RWPE2 (cell line): ENCODE measurements around the gene SHROOM1.
A peak's percentile ranks its signal among the peaks of the same experiment; 100 is the strongest.

Experiments used
- ATAC-seq: fragments of 200-7000 bp; cut with Tn5 transposase; 3 replicates; pipeline ENCODE4 v1.9.1; 2021; ENCODE audit warnings: low read depth
- DNase-seq: peaks from one replicate; pipeline ENCODE4 v3.0.0-alpha.2; 2020; ENCODE audit warnings: low spot score
- H3K27ac ChIP-seq: fragments of 450-650 bp; 2 replicates; pipeline ENCODE4 v1.5.1; 2017; ENCODE audit warnings: mild to moderate bottlenecking; ENCODE audit not compliant: poor library complexity, severe bottlenecking
- H3K27me3 ChIP-seq: fragments of 250-450 bp; sonication (Bioruptor Pico); 2 replicates; pipeline ENCODE4 v1.5.1; 2021; ENCODE audit warnings: mild to moderate bottlenecking, moderate library complexity; ENCODE audit not compliant: insufficient read depth, poor library complexity, severe bottlenecking
- H3K36me3 ChIP-seq: fragments of 250-450 bp; sonication (Bioruptor Pico); 2 replicates; pipeline ENCODE4 v1.5.1; 2020; ENCODE audit warnings: low read depth, mild to moderate bottlenecking, moderate library complexity
- H3K4me1 ChIP-seq: fragments of 250-450 bp; sonication (Bioruptor Pico); 2 replicates; pipeline ENCODE4 v1.5.1; 2021; ENCODE audit warnings: mild to moderate bottlenecking, moderate library complexity; ENCODE audit not compliant: insufficient read depth, poor library complexity, severe bottlenecking
- H3K4me3 ChIP-seq: fragments of 250-450 bp; sonication (Bioruptor Pico); 2 replicates; pipeline ENCODE4 v1.5.1; 2021; ENCODE audit warnings: mild to moderate bottlenecking, moderate library complexity; ENCODE audit not compliant: severe bottlenecking
- H3K9me3 ChIP-seq: fragments of 250-450 bp; sonication (Bioruptor Pico); 2 replicates; pipeline ENCODE4 v1.5.1; 2021; ENCODE audit warnings: mild to moderate bottlenecking, moderate library complexity; ENCODE audit not compliant: severe bottlenecking
- TF ChIP-seq, protein P1 (sequence below): fragments of 450-650 bp; IDR thresholded peaks from one replicate; pipeline ENCODE4 v1.5.1; 2017; ENCODE audit warnings: mild to moderate bottlenecking, moderate library complexity; ENCODE audit not compliant: poor library complexity, severe bottlenecking

The SHROOM1 gene

DNA sequence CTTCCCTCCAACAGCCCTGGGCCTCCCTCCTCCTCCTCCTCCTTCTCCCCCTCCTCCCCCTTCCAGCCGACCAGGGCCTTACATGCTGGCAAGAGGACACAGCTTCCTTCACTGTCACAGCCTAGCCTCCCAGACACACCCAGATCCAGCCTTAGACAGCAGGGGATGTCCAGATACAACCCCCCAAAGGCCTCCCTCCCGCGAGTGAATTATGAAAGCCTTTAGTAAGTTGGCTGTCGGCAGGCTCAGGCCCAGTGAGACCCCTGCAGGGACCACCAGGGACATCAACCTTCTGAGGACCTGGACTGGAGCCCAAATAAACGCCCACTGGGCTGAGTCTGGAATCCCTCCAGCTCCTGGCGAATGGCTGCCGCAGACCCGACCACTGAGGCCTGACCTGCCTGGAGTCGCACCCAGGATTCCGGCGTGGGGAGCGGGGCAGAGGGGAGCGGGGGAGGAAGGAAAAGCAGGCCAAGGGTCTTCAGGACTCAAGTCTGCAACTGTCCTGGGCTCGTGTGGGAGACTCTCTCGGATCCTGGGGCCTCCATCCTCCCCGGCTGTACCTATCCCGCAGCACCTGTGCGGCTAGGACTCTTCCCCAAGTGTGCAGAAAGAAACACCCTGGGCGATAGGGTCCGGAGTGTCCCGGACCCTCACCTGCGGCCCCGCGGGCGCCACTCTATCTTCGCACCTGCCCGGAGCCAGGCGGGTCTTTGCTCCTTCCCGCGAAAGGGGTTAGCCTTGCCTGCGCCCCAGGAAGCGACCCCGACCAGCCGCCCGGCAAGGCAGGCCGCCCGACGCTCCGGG, 54.1 kb downstream of the SHROOM1 start:
- DNase-seq (peak; percentile 63), ATAC-seq (peak; percentile 34)
- no peaks in the 10 kb centered on the region for H3K36me3 ChIP-seq
- peak overlapping the region; percentile 93 for H3K4me3 ChIP-seq
- peaks cover 11% of the 10 kb centered on the region for H3K4me1 ChIP-seq
- H3K27ac ChIP-seq: peak overlapping the region; percentile 51
- no peaks in the 10 kb centered on the region for H3K27me3 ChIP-seq
- H3K9me3 ChIP-seq: no peaks in the 10 kb centered on the region
- TF ChIP-seq, protein P1, sequence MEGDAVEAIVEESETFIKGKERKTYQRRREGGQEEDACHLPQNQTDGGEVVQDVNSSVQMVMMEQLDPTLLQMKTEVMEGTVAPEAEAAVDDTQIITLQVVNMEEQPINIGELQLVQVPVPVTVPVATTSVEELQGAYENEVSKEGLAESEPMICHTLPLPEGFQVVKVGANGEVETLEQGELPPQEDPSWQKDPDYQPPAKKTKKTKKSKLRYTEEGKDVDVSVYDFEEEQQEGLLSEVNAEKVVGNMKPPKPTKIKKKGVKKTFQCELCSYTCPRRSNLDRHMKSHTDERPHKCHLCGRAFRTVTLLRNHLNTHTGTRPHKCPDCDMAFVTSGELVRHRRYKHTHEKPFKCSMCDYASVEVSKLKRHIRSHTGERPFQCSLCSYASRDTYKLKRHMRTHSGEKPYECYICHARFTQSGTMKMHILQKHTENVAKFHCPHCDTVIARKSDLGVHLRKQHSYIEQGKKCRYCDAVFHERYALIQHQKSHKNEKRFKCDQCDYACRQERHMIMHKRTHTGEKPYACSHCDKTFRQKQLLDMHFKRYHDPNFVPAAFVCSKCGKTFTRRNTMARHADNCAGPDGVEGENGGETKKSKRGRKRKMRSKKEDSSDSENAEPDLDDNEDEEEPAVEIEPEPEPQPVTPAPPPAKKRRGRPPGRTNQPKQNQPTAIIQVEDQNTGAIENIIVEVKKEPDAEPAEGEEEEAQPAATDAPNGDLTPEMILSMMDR: no peak

DNA sequence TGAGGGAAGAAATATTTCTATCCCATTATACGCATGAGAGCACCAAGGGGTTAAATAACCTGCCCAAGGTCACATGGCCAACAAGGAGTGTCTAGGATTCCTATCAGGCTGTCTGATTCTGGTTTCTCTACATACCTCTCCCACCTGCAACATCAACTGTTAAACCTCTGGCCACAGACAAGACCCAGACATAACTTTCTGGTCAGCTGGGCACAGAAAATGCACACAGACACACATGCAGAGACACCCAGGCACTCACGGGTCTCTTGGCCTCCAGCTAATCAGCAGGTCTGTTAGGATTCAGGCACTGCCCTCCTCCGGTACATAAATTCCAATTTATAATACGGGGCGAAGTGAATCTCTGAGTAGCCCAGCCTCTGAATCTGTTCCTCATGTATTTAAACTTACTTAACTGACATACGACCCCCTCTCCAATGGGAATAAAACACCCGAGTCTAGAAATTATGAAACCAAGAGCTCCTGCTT, 54.9 kb downstream of the SHROOM1 start:
- Histone ChIP-seq H3K27ac (no peak overlapping the region), H3K9me3 (no peaks in the 10 kb centered on the region), H3K4me1 (peaks cover 11% of the 10 kb centered on the region), H3K27me3 (no peaks in the 10 kb centered on the region), H3K4me3 (peak overlapping the region; percentile 93), H3K36me3 (no peaks in the 10 kb centered on the region)
- DNase-seq (peak; percentile 33), ATAC-seq (no peak)
- TF ChIP-seq, protein P1: no peak

GRCh38 chr5:132774896-132775295, 55.6 kb downstream of the SHROOM1 start:
- Histone ChIP-seq H3K27me3 (no peaks in the 10 kb centered on the region), H3K4me1 (peaks cover 11% of the 10 kb centered on the region), H3K4me3 (no peak overlapping the region), H3K9me3 (no peaks in the 10 kb centered on the region), H3K36me3 (no peaks in the 10 kb centered on the region), H3K27ac (no peak overlapping the region)
- no peak for ATAC-seq
- peak; percentile 54 for DNase-seq
- TF ChIP-seq, protein P1: no peak

DNA sequence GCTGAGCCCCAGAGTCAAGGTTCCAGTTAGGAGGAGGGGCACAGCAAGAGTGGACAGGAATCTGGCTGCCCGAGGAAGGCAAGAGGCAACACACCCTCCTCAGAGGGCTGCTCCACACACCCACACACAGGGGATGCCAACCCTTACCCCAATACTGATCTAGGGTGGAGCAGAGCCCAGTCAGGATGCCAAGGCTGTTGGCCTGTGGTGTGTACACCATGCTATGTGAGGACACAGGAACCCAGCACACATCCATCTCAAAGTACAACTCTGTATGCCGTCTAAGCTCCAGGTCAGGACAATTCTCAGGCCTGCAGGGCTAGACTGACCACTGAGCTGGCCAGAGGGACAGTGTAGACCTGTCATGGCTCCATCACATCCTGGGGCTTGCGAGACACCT, 56.0 kb downstream of the SHROOM1 start:
- ATAC-seq (no peak), DNase-seq (peak; percentile 42)
- H3K9me3 ChIP-seq: no peaks in the 10 kb centered on the region
- no peak overlapping the region for H3K27ac ChIP-seq
- TF ChIP-seq, protein P1: no peak
- no peaks in the 10 kb centered on the region for H3K36me3 ChIP-seq
- H3K4me1 ChIP-seq: peaks cover 11% of the 10 kb centered on the region
- H3K27me3 ChIP-seq: no peaks in the 10 kb centered on the region
- H3K4me3 ChIP-seq: no peak overlapping the region
